Kidney epithelial cell (primary cell): Measurements from ENCODE around the gene LELP1. TPM values are rescaled to one million over a fixed set of nuclear protein-coding genes. Genes with fewer than 3 reads are reported as not detected.

ENCODE experiments used
- DNase-seq: peaks from one replicate; pipeline ENCODE4 v3.0.0-alpha.2; 2010; ENCODE audit warnings: low read depth
- H3K27me3 ChIP-seq: 2 replicates; pipeline ENCODE4 v1.6.0; 2011; ENCODE audit warnings: low read length; ENCODE audit not compliant: control insufficient read depth, insufficient read depth
- H3K36me3 ChIP-seq: 2 replicates; pipeline ENCODE4 v1.5.1; 2011; ENCODE audit warnings: low read length; ENCODE audit not compliant: control insufficient read depth, insufficient read depth
- H3K4me3 ChIP-seq: 2 replicates; pipeline ENCODE4 v1.5.1; 2011; ENCODE audit warnings: low read depth, mild to moderate bottlenecking, control low read depth, low read length
- total RNA-seq: library from RNA; depleted of rRNA; stranded (reverse); fragments of >200 nt; gene quantifications from 2 replicates; pipeline ENCODE4 v1.2.3, GENCODE V29; 2015
- TF ChIP-seq, protein P1 (sequence below): IDR thresholded peaks from 2 replicates; pipeline ENCODE4 v1.5.1; 2011; ENCODE audit warnings: mild to moderate bottlenecking, moderate library complexity, low read length, control low read depth, inconsistent platforms; ENCODE audit not compliant: insufficient read depth, poor library complexity, severe bottlenecking

Gene LELP1
- total RNA-seq, 1 donor from 2014 or later: not detected

DNA sequence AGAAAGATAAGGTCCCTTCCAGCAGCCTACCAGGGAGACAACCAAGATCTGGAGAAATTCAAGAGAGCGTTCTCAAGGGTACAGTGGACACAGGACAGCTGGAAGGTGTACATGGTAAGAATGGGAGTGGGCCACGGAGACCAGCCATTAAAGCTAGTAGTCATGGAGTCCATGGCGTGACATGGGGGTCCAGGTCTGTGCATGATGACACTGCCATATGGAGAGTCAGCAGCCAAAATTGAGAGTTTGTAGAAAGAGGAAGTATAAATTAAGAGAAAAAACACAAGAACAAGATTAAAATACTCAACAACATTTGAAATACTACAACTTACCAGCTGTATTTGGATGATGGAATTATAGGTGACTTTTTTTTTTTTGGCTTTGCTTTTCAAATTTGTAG is 48.3 kb downstream of the LELP1 start:
- TF ChIP-seq, protein P1, sequence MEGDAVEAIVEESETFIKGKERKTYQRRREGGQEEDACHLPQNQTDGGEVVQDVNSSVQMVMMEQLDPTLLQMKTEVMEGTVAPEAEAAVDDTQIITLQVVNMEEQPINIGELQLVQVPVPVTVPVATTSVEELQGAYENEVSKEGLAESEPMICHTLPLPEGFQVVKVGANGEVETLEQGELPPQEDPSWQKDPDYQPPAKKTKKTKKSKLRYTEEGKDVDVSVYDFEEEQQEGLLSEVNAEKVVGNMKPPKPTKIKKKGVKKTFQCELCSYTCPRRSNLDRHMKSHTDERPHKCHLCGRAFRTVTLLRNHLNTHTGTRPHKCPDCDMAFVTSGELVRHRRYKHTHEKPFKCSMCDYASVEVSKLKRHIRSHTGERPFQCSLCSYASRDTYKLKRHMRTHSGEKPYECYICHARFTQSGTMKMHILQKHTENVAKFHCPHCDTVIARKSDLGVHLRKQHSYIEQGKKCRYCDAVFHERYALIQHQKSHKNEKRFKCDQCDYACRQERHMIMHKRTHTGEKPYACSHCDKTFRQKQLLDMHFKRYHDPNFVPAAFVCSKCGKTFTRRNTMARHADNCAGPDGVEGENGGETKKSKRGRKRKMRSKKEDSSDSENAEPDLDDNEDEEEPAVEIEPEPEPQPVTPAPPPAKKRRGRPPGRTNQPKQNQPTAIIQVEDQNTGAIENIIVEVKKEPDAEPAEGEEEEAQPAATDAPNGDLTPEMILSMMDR: no peak
- DNase-seq: no peak
- Histone ChIP-seq H3K4me3 (no peak overlapping the region), H3K27me3 (peaks cover 2% of the 10 kb centered on the region), H3K36me3 (no peaks in the 10 kb centered on the region)

DNA sequence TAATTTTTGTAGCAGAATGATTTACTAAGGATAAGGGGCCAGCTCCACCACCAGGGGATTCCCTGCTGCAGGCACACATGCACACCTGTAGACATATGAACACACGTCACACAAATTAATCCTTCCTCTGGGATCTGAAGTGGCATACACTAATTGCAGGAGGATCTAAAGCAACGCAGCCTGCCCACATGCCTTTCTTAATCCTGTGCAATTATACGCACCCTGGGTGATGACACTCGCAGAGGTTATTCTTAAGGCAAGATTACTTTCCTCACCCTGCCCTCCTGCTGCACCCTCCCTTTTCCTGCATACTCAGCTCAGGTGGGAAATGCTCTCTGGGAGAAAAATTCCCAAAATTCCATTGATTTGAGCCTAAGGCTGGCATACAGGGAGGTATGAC is 48.8 kb downstream of the LELP1 start:
- Histone ChIP-seq H3K4me3 (no peak overlapping the region), H3K36me3 (no peaks in the 10 kb centered on the region), H3K27me3 (peaks cover 2% of the 10 kb centered on the region)
- DNase-seq: no peak
- TF ChIP-seq, protein P1: no peak

DNA sequence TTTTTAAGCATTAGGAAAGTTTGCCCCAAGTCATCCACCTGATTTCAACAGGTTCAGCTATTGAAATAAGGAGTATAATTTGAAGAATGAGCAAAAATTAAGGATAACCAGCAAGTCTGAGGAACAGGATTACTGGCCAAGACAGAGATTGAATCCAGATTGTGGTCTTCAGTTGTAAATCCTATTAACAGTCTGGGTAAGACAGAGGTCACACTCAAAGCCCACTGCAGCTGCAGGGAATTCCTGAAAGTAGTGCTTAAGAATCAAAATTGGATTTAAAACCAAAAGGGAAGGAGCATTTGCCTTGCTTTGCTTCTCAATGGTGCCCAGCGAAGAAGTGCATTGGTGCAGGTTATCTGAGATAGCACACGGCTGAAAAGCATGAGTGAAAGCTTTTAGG is 49.8 kb downstream of the LELP1 start:
- no peak overlapping the region for H3K4me3 ChIP-seq
- DNase-seq: no peak
- TF ChIP-seq, protein P1: no peak
- no peaks in the 10 kb centered on the region for H3K36me3 ChIP-seq
- peaks cover 2% of the 10 kb centered on the region for H3K27me3 ChIP-seq

DNA sequence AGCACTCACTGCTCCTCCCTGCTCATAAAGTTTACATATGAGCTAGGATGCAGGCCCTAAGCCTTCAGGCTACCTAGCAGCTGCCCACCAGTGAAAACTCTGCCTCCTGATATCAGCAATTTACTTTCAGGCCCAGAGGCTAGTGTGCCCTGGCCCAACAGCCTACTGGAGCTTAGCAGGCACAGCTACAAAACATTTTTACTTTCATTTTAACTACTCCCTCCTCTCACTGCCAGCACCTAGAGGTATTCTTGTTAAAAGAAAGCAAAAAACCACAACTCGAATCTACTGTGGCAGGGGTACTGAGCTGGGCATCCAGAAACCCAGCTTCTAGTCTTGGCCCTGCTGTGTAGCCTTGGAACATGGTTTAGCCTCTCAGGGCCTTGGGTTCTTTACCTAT is 50.5 kb downstream of the LELP1 start:
- no peak for DNase-seq
- TF ChIP-seq, protein P1: no peak
- Histone ChIP-seq H3K27me3 (no peaks in the 10 kb centered on the region), H3K4me3 (no peak overlapping the region), H3K36me3 (no peaks in the 10 kb centered on the region)

Other genes with a start within 250 kb of the LELP1 start
- gene SPRR4, start 232.8 kb upstream of the LELP1 start, total RNA-seq: not detected in 2 replicates
- gene SPRR1A, start 219.3 kb upstream of the LELP1 start, total RNA-seq: not detected in 2 replicates
- gene SPRR3, start 201.7 kb upstream of the LELP1 start, total RNA-seq: 1.1 TPM in 1 of 2 replicates, not detected in the other
- 0.63 TPM in 1 of 2 replicates, not detected in the other for gene SPRR1B, start 172.2 kb upstream of the LELP1 start, total RNA-seq
- gene SPRR2D, start 162.3 kb upstream of the LELP1 start, total RNA-seq: 2.4 and 8.0 TPM in 2 replicates
- 1.0 and 3.9 TPM in 2 replicates for gene SPRR2A, start 145.9 kb upstream of the LELP1 start, total RNA-seq
- gene SPRR2B, start 131.8 kb upstream of the LELP1 start, total RNA-seq: not detected in 2 replicates
- gene SPRR2E, start 108.9 kb upstream of the LELP1 start, total RNA-seq: not detected in 2 replicates
- gene SPRR2F, start 89.9 kb upstream of the LELP1 start, total RNA-seq: not detected in 2 replicates
- not detected in 2 replicates for gene SPRR2G, start 52.5 kb upstream of the LELP1 start, total RNA-seq
- gene PRR9, start 14.2 kb downstream of the LELP1 start, total RNA-seq: not detected in 2 replicates
- gene LORICRIN, start 56.3 kb downstream of the LELP1 start, total RNA-seq: not detected in 2 replicates
- gene PGLYRP3, start 109.5 kb downstream of the LELP1 start, total RNA-seq: not detected in 2 replicates
- 0.07 and 0.71 TPM in 2 replicates for gene PGLYRP4, start 145.4 kb downstream of the LELP1 start, total RNA-seq
- gene S100A9, start 154.4 kb downstream of the LELP1 start, total RNA-seq: 35.3 and 55.9 TPM in 2 replicates
- gene S100A12, start 172.2 kb downstream of the LELP1 start, total RNA-seq: not detected in 2 replicates
- gene S100A8, start 187.6 kb downstream of the LELP1 start, total RNA-seq: not detected in 2 replicates
- not detected in 2 replicates for gene S100A7A, start 213.1 kb downstream of the LELP1 start, total RNA-seq